Cardiac ventricle fibroblast (primary cell): ENCODE results near the gene SEC22C. TPM values are rescaled to one million over a fixed set of nuclear protein-coding genes. Genes with fewer than 3 reads are reported as not detected.

Experiments
- total RNA-seq: library from RNA; depleted of rRNA; stranded (reverse); fragments of >200 nt; gene quantifications from 2 replicates; pipeline ENCODE4 v1.2.3, GENCODE V29; 2015

SEC22C gene, protein sequence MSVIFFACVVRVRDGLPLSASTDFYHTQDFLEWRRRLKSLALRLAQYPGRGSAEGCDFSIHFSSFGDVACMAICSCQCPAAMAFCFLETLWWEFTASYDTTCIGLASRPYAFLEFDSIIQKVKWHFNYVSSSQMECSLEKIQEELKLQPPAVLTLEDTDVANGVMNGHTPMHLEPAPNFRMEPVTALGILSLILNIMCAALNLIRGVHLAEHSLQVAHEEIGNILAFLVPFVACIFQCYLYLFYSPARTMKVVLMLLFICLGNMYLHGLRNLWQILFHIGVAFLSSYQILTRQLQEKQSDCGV
- total RNA-seq = 44.5 and 66.8 TPM in 2 replicates

DNA sequence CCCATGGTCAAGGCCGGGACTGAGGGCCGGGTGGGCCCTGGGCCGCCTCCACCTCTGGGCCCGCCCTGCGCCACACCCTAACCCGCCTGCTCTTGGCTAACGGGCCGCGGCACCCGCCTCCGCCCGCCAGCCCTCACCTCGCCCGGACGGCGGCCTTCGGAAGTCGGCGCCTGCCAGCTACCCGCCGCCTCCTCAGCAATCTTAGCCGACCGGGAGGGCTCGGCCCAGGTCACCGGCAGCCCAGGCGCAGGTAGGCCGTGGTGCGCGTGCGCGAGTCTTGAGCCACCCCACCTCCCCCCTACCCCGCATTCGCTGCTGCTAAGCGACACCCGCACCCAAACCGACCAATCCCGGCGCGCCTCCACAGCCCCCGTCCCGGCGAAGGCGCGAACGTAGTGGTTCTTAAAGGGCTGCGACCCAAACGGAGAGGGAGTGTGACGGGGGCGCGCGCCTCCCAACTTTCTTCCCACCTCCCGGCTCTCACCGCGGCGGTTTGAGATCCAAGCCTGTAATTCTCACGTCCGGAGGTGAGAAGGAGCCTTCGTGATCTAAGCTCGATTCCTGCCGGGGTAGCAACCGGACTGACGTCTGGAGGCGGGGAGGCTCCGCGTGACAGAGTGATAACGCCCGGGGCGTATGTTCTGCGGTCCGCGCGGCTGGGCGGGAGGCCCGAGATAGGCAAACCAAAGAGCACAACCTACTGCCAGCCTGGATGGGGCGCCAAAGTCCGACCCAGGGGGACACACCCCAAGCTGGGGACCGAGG is at the start of gene SEC22C:
TSS of gene SEC22C (minus strand) at position 259 of the 765 bp plus-strand sequence. CDS start 12,921 bp downstream, outside the sequence.

DNA sequence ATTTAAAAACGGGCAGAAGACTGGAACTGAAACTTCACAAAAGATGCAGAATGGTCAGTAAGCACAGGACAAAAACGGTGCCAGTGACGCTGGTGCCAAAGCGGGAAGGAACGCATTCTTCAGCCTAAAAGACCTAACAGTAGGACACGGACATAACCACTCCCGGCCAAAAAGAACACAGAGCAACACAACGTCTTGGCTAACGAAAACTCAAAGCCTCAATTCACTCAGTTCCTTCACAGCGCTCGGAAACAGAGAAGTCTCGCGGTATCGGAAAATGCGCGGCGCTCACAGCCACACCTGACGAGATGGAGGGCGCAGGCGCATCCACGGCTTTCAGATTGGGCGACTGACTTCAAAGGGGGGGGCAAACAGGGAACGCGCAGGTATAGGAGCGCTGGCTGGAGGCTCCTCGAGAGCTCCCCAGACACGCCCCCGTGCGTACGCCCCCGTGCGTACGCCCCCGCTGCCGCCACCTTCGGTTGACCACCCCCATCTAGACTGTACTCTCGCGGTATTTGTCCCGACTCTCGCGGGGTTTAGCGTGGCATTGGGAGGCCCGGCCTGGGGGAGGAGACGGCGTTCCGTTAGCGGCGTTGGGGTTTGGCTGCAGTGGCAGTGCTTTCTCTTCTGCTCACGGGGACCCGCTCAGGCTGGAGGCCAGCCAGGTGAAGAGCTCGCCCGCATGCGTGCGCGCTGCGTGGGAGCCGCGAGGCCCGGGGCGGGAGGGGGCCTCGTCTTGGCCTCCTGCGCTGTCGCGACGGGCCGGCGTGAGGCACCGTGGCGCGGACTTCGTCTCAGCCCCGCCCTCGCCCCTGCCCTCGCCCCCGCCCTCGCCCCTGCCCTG is 18.6 kb upstream of the SEC22C start, which contains the start of gene NKTR:
TSS of gene NKTR (plus strand) at position 576 of the 847 bp plus-strand sequence. CDS start 321 bp downstream, outside the sequence.

DNA sequence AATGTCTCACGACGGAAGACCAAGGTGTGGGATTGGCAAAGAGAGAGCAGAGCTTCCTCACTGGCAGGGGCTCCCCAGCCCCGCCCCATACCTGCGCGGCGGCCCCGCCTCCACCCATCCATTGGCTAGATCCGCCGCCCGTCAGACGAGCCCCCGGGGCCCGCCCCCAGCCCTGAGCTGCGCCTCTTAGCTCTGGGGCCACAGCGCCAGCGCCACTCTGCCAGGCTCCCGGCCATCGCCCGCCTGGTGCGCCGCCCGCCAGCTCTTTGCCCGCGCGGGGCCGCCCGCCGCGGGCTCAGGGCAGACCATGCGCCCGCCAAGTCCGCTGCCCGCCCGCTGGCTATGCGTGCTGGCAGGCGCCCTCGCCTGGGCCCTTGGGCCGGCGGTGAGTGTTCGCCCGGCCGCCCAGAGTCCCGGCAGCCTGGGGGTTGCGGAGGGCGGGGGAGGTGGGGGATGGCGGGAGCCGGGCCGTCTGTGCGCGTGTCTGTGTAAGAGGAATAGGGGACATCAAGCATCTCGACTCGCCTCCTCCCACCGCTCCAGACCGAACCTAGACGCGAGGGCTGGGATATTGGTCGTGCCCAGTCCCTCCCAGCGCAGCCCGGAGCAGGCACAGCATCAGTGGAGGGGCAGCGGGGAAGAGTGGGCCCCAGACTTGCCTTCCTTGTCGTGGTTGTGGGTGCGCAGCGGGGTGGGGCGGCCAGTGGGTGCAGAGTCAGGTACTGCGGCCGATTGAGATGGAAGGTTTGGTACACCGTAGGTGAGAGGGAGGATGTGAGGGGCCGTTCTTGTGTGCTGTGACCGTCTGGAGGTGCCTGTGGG is 79.1 kb downstream of the SEC22C start, which contains the start of gene VIPR1:
TSS of gene VIPR1 (plus strand) at position 215 of the 822 bp plus-strand sequence. CDS start at position 308, 93 bp downstream.

Other genes starting within 250 kb of the SEC22C start
- not detected in 2 replicates for gene LYZL4, start 171.4 kb downstream of the SEC22C start, total RNA-seq
- 0.31 TPM in 1 of 2 replicates, not detected in the other for gene VIPR1, start 79.3 kb downstream of the SEC22C start, total RNA-seq
- 22.1 and 22.9 TPM in 2 replicates for gene SS18L2, start 8.9 kb upstream of the SEC22C start, total RNA-seq
- gene NKTR, start 18.7 kb upstream of the SEC22C start, total RNA-seq = 22.7 and 26.0 TPM in 2 replicates
- gene ZBTB47, start 71.7 kb upstream of the SEC22C start, total RNA-seq = 20.2 and 27.4 TPM in 2 replicates
- gene KLHL40, start 103.6 kb upstream of the SEC22C start, total RNA-seq = not detected in 2 replicates
- not detected in 2 replicates for gene HHATL, start 120.8 kb upstream of the SEC22C start, total RNA-seq
- 1.4 and 2.0 TPM in 2 replicates for gene CCDC13, start 191.3 kb upstream of the SEC22C start, total RNA-seq
- gene HIGD1A, start 222.5 kb upstream of the SEC22C start, total RNA-seq = 72.4 and 82.8 TPM in 2 replicates
- gene ACKR2, start 227.5 kb upstream of the SEC22C start, total RNA-seq = 0.39 and 1.00 TPM in 2 replicates